ENCODE data around the gene FAM136A. TPM values are rescaled to one million over a fixed set of nuclear protein-coding genes. Genes with fewer than 3 reads are reported as not detected.

The FAM136A gene
- total RNA-seq, 1 donor from 2014 or later = 12.5 TPM

- DNase-seq (ENCODE audit: extremely low spot score in 2 of 2) = no peak
- H3K27ac ChIP-seq = no peak overlapping the region
- no peaks in the 10 kb centered on the region for H3K4me1 ChIP-seq
- no peaks in the 10 kb centered on the region for H3K9me3 ChIP-seq
- no peaks in the 10 kb centered on the region for H3K27me3 ChIP-seq
- TF ChIP-seq POLR2AphosphoS5 (IDR thresholded peaks at IDR 0.05; ENCODE audit: insufficient read depth in 1 of 2, low read depth in 1 of 2) = no peak
- H3K4me3 ChIP-seq = no peak overlapping the region
- intact Hi-C loops (cut with DNase I) = loop anchor here (5.0 to 10.0 kb wide), 2 partner anchors 300 to 1418 kb away; no protein-coding TSS in a partner anchor
- H3K36me3 ChIP-seq = no peaks in the 10 kb centered on the region
Measured at GRCh38 chr2:70314640-70315039, 12.8 kb upstream of the FAM136A start.

DNA sequence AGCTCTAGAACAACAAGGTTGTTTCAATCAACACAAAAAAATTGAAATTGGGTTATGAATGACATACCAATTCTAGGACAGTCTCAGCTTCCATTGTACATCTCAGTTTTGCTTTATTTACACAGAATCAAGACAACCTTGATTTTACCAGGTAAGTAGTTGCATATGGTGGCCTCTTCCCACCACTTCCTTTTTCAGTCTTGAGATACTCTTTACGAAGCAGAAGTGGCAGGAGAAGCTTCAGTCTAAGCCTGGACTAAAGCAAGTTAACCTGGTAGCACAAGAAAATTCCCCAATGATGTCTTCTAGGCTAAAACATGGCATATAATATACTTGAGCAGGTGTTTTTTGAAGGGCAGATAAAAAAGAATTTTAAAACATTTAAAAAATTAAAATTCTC, 10.7 kb upstream of the FAM136A start:
- no peaks in the 10 kb centered on the region for H3K36me3 ChIP-seq
- H3K4me1 ChIP-seq = no peaks in the 10 kb centered on the region
- H3K27me3 ChIP-seq = no peaks in the 10 kb centered on the region
- TF ChIP-seq POLR2AphosphoS5 (IDR thresholded peaks at IDR 0.05; ENCODE audit: insufficient read depth in 1 of 2, low read depth in 1 of 2) = no peak
- TF ChIP-seq POLR2A (IDR thresholded peaks at IDR 0.05) = no peak
- TF ChIP-seq, protein P1, sequence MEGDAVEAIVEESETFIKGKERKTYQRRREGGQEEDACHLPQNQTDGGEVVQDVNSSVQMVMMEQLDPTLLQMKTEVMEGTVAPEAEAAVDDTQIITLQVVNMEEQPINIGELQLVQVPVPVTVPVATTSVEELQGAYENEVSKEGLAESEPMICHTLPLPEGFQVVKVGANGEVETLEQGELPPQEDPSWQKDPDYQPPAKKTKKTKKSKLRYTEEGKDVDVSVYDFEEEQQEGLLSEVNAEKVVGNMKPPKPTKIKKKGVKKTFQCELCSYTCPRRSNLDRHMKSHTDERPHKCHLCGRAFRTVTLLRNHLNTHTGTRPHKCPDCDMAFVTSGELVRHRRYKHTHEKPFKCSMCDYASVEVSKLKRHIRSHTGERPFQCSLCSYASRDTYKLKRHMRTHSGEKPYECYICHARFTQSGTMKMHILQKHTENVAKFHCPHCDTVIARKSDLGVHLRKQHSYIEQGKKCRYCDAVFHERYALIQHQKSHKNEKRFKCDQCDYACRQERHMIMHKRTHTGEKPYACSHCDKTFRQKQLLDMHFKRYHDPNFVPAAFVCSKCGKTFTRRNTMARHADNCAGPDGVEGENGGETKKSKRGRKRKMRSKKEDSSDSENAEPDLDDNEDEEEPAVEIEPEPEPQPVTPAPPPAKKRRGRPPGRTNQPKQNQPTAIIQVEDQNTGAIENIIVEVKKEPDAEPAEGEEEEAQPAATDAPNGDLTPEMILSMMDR (IDR thresholded peaks at IDR 0.05) = no peak
- DNase-seq (ENCODE audit: extremely low spot score in 2 of 2) = no peak
- intact Hi-C loops (cut with DNase I) = loop anchor here (5.0 to 10.0 kb wide), 2 partner anchors 302 to 1420 kb away; no protein-coding TSS in a partner anchor
- no peaks in the 10 kb centered on the region for H3K9me3 ChIP-seq
- H3K4me3 ChIP-seq = no peak overlapping the region
- H3K27ac ChIP-seq = no peak overlapping the region

- Histone ChIP-seq H3K27ac (no peak overlapping the region), H3K4me3 (no peak overlapping the region), H3K4me1 (no peaks in the 10 kb centered on the region), H3K27me3 (no peaks in the 10 kb centered on the region), H3K9me3 (no peaks in the 10 kb centered on the region), H3K36me3 (no peaks in the 10 kb centered on the region)
- DNase-seq (ENCODE audit: extremely low spot score in 2 of 2) = no peak
- TF ChIP-seq POLR2A (IDR thresholded peaks at IDR 0.05) (no peak), POLR2AphosphoS5 (IDR thresholded peaks at IDR 0.05; ENCODE audit: insufficient read depth in 1 of 2, low read depth in 1 of 2) (no peak)
- TF ChIP-seq, protein P1 (IDR thresholded peaks at IDR 0.05) = no peak
- intact Hi-C loops (cut with DNase I) = loop anchor here (5.0 to 10.0 kb wide), 2 partner anchors 304 to 1421 kb away; no protein-coding TSS in a partner anchor
Measured at GRCh38 chr2:70310899-70311298, 9.0 kb upstream of the FAM136A start.

GRCh38 chr2:70305531-70305930, 3.7 kb upstream of the FAM136A start:
- peaks cover 11% of the 10 kb centered on the region for H3K4me1 ChIP-seq
- H3K36me3 ChIP-seq = no peaks in the 10 kb centered on the region
- no peak overlapping the region for H3K4me3 ChIP-seq
- no peaks in the 10 kb centered on the region for H3K27me3 ChIP-seq
- no peak overlapping the region for H3K27ac ChIP-seq
- intact Hi-C loops (cut with DNase I) = no loop called here
- H3K9me3 ChIP-seq = no peaks in the 10 kb centered on the region
- no peak for DNase-seq (ENCODE audit: extremely low spot score in 2 of 2)
- TF ChIP-seq POLR2A (IDR thresholded peaks at IDR 0.05) (no peak), POLR2AphosphoS5 (IDR thresholded peaks at IDR 0.05; ENCODE audit: insufficient read depth in 1 of 2, low read depth in 1 of 2) (no peak)
- TF ChIP-seq, protein P1 (IDR thresholded peaks at IDR 0.05) = no peak

DNA sequence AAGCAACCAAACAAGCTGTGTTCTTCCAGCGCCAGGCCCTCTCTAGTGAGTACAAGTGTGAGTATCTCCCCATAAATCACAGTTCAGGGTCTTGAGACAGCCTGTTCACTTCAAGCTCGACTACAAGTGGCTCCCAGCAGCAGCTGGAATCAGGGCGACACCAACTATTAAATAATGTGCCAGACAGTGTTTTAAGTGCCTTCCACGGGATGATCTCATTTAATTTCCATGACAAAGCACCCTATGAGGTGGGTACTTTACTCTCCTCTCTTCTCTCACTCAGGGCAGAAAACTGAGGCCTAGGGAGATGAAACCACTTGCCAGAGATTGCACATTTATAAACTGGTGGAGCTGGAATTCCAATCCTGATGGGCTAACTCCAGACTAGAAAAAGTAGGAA, 2.6 kb upstream of the FAM136A start:
- DNase-seq (ENCODE audit: extremely low spot score in 2 of 2) = no peak
- no peak overlapping the region for H3K4me3 ChIP-seq
- H3K36me3 ChIP-seq = peaks cover 0 to 9% of the 10 kb centered on the region in 2 donors
- H3K9me3 ChIP-seq = no peaks in the 10 kb centered on the region
- no peaks in the 10 kb centered on the region for H3K27me3 ChIP-seq
- H3K4me1 ChIP-seq = peaks cover 11% of the 10 kb centered on the region
- TF ChIP-seq, protein P1 (IDR thresholded peaks at IDR 0.05) = no peak
- TF ChIP-seq POLR2AphosphoS5 (IDR thresholded peaks at IDR 0.05; ENCODE audit: insufficient read depth in 1 of 2, low read depth in 1 of 2) (no peak), POLR2A (IDR thresholded peaks at IDR 0.05) (no peak)
- no peak overlapping the region for H3K27ac ChIP-seq
- intact Hi-C loops (cut with DNase I) = loop anchor here (5.0 kb wide), 1 partner anchor 57 kb away; the partner anchor contains the start of gene TIA1
